CD4-positive, alpha-beta T cell treated with Interleukin-15 for 1 hour (primary cell): ENCODE results near the gene DDC.

Experiments used
- DNase-seq: peaks from one replicate; pipeline ENCODE4 v3.0.0-alpha.2; 2020

DDC gene

GRCh38 chr7:50513166-50513871 is 51.9 kb downstream of the DDC start:
- no peak for DNase-seq

- DNase-seq, result no peak
These were observed 52.8 kb downstream of the DDC start for GRCh38 chr7:50512384-50512783.

- DNase-seq, result no peak
These were observed 55.7 kb downstream of the DDC start for GRCh38 chr7:50509459-50509858.

- no peak for DNase-seq
These were observed 56.7 kb downstream of the DDC start for GRCh38 chr7:50508471-50508943.

GRCh38 chr7:50507898-50508470 is 57.2 kb downstream of the DDC start:
- no peak for DNase-seq

GRCh38 chr7:50505553-50506210 is 59.5 kb downstream of the DDC start:
- DNase-seq, result no peak

GRCh38 chr7:50504646-50505546 is 60.3 kb downstream of the DDC start:
- DNase-seq, result no peak

GRCh38 chr7:50502947-50503346 is 62.3 kb downstream of the DDC start:
- DNase-seq, result no peak

- no peak for DNase-seq
These were observed 63.1 kb downstream of the DDC start for GRCh38 chr7:50502001-50502684.

GRCh38 chr7:50499092-50499491 is 66.1 kb downstream of the DDC start:
- no peak for DNase-seq

GRCh38 chr7:50497968-50498367 is 67.2 kb downstream of the DDC start:
- no peak for DNase-seq

GRCh38 chr7:50497068-50497642 is 68.0 kb downstream of the DDC start:
- no peak for DNase-seq

GRCh38 chr7:50496569-50496968 is 68.6 kb downstream of the DDC start:
- no peak for DNase-seq

GRCh38 chr7:50495746-50496145 is 69.5 kb downstream of the DDC start:
- DNase-seq, result no peak

GRCh38 chr7:50492770-50493519 is 72.3 kb downstream of the DDC start:
- DNase-seq, result no peak

GRCh38 chr7:50491943-50492342 is 73.3 kb downstream of the DDC start:
- DNase-seq, result no peak

GRCh38 chr7:50491209-50491608 is 74.0 kb downstream of the DDC start:
- DNase-seq, result no peak

GRCh38 chr7:50488379-50488778 is 76.8 kb downstream of the DDC start:
- DNase-seq, result no peak

GRCh38 chr7:50486512-50486911 is 78.7 kb downstream of the DDC start:
- no peak for DNase-seq

GRCh38 chr7:50481867-50482266 is 83.3 kb downstream of the DDC start:
- no peak for DNase-seq

- DNase-seq, result no peak
These were observed 84.4 kb downstream of the DDC start for GRCh38 chr7:50480797-50481196.
